Activated CD4-positive, alpha-beta T cell treated with anti-CD3 and anti-CD28 coated beads, Interleukin-2, amount 50 U/mL, for 48 hours (primary cell): ENCODE results near the gene SLC15A5.

ENCODE experiments used
- DNase-seq, 2 experiments: peaks; one replicate each; pipeline ENCODE4 v3.0.0-alpha.2; 2020

Gene SLC15A5

DNA sequence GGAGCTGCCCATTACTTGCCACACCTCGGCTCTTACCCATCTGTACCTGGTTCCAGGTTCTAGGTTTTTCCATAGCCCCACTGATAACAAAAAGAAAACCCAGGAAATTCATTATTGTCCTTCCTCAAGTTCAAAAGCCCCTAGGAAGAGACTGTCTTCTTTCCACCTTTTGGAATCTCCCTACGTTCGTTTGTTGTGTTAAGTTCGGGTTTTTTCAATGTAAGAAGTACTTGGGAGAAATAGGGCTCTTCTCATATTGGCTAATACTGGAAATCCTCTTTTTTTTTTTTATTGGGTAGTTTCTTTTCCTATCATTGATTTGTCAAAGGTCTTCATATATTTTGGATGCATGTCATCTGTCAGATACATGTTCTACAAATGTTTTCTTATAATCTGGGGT, 17.3 kb downstream of the SLC15A5 start:
- no peak for DNase-seq

DNA sequence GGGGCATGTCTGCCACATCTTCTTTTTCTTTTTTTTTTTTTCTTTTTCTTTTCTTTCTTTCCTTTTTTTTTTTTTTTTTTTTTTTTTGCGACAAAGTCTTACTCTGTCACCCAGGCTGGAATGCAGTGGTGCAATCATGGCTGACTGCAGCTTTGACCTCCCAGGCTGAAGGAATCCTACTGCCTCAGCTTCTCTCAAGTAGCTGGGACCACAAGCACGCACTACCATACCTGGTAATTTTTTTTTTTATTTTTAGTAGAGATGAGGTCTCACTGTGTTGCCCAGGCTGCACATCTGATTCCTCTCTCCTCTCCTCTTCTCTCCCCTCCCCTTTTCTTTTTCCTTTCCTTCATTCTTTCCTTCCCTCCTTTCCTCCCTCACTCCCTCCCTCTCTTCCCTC, 18.5 kb downstream of the SLC15A5 start:
- DNase-seq: no peak

DNA sequence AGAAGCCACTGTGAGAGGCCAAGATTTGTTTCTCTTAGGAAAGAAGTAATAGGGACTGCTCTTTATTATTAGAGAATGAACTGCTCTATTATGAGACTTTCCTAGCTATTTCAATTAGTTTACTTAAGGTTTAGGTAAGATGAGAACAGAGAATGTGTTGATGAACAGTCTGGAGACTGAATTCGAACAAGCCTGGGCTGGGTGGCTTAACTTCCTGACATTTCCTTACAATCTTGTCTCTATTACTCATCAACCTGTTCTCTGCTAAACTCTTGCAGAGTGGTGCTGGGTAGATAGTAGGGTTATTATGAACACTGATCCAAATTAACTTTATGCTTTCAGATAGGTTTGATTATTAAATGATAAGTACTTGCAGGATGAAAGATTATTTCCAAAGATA, 31.2 kb downstream of the SLC15A5 start:
- no peak for DNase-seq

DNA sequence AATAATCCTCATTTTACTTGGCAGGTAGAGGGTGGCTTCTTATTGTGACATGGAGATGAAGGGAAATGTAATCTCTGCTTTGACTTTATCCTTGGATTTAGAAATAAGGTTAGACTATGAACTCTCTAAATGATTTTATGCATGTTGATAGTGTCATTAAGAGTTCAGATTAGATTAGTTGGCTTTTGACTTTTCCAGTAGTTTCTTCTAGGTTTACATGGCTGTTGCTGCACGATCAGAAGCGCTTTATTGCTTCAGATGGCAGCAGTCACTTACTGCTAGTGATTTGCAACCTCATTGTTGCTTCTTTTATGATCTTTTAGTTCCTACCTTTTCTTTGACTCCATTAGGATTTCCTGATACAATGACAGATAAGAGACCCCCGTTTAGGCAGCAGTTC, 32.3 kb downstream of the SLC15A5 start:
- no peak for DNase-seq

GRCh38 chr12:16243487-16244412, 33.7 kb downstream of the SLC15A5 start:
- no peak for DNase-seq

- DNase-seq: no peak
Measured at GRCh38 chr12:16241346-16241745, 36.1 kb downstream of the SLC15A5 start.

- no peak for DNase-seq
Measured at GRCh38 chr12:16238661-16239060, 38.8 kb downstream of the SLC15A5 start.

DNA sequence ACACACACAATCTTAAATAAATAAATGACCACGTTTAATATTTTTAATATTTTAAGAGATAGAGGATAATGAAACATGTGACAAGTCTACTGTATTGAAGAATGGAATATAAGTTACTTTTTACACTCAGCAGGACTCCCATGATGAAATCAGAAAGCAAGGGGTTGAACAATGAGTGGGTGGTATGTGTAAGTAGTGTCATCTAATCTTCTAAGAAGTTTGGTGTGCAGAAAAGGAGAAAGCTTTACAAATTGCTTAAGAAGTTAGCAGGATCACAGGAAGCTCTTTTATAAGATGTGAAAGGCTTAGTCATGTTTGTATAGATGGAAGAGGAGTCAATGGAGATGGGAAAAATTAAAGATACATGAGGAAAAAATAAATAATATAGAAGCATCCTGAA, 47.8 kb downstream of the SLC15A5 start:
- no peak for DNase-seq

GRCh38 chr12:16228067-16228466, 49.4 kb downstream of the SLC15A5 start:
- DNase-seq: no peak

DNA sequence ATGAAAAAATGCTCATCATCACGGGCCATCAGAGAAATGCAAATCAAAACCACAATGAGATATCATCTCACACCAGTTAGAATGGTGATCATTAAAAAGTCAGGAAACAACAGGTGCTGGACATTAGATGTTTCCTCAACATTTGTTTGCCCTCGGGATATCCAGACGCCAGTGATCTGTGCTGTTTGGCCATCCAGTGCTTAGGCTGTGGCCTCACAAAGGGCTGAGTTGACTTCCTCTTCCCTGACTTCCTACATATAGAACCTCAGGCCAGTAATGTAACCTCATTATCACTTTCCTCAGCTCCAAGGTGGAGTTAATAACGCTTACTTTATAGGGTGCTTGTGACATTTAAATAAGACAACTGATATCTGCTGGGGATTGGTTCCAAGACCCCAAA, 51.8 kb downstream of the SLC15A5 start:
- no peak for DNase-seq

DNA sequence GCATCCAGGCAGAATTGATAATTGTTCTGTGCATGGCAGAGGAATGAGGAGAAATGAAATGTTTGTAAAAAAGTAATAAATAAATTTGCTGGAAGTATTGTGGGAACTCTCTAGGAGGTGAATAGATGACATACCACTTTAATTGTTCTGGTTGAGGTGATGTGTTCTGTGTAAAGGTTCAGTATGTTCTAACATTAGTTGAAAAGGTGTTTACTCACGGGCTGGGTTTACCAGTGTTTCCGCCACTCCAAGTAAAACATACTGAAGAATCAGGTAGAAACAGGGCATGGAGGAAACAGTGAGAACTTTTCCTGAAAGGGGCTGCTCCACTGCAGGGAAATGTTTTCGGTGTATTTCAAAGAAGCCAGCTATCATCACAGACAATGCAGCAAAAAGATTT, 53.3 kb downstream of the SLC15A5 start:
- DNase-seq: no peak

DNA sequence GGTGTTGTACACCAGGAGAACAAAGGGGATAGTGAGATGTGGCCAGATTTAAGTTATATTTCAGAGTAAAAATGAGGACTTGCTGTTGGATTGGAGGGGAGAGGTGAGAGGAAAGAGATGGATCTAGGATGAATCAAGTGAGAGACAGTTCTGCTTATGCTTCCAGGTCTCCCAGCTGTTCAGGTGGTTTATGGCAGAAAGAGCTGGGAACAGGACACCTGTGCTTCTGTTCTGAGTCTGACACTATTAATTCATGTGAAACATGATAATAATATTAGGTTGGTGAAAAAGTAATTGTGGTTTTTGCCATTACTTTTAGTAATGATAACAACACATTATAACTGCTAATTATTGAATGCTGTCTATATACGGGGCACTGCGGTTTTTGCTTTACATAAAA, 55.7 kb downstream of the SLC15A5 start:
- no peak for DNase-seq

GRCh38 chr12:16220120-16220519, 57.4 kb downstream of the SLC15A5 start:
- no peak for DNase-seq

GRCh38 chr12:16218934-16219751, 58.3 kb downstream of the SLC15A5 start:
- no peak for DNase-seq

DNA sequence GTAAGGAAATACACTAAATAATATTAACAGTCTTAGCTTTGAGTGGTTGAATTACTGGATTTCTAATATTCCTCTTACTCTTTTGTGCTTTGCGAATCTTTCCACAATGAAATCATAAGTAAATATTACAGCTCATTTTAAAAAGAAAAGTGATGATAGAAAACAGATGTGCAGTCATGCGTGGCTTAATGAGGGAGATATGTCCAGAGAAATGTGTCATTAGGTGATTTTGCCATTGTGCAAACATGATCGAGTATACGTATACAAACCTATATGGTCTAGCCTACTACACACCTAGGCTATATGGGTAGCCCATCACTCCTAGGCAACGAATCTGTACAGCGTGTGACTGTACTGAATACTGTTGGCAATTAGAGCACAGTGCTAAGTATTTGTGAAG, 59.3 kb downstream of the SLC15A5 start:
- no peak for DNase-seq

DNA sequence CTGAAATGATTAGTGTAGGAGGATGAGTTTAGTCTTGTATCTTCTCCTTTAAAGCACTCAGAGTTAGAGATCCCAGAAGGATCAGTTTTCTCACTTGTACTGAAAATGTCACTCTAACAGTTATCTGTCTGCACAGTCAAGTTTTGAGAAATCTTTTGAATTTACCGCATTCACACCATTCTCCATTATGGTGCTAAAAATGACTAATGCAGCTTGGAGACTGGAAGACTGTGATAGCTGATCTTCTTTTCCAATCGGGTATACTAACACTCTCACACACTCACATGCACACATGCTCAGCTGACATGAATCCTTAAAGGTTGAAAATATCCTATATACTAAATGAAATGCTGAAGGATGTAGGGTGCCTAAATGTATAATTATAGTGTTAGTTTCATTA, 65.8 kb downstream of the SLC15A5 start:
- DNase-seq: no peak

GRCh38 chr12:16198884-16199283, 78.6 kb downstream of the SLC15A5 start:
- DNase-seq: no peak

DNA sequence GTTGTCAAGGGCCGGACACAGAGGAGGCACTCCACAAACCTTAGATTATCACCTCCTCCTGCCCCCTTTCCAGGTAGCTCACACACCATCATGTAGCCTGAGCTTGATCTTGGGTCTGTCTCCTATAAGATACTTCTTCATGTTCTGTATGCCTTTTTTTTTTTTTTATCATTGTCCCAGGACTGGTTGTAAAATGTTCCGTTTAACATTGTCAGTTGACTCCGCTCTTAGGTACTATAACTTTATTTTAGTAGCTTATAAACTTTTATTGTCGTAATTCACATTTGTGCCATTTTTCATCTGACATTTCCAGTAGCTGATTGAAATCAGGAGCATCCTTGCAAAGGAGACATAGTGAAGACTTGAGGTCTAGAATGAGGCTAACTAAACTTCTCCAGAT, 79.9 kb downstream of the SLC15A5 start:
- DNase-seq: no peak

DNA sequence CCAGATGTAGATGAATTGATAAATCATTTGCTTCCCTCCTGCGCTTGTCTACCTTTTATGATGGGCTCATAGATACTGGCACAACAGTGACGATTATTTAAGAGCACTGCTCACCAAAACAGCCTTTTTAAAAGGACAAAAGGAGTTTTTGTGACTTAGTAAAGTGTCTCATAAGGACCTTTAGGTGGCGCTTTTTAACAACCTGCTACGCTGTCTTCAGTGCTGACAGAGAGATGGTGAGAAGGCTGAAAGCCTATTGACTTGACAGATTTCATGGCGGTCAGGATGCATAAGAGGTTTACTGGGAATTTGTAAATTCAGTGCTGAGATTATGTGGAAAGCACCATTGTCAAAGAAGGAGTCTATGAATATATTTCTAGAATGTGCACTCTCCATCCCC, 87.6 kb downstream of the SLC15A5 start:
- no peak for DNase-seq

- DNase-seq: no peak
Measured at GRCh38 chr12:16187660-16188059, 89.8 kb downstream of the SLC15A5 start.

- DNase-seq: no peak
Measured at GRCh38 chr12:16184681-16185080, 92.8 kb downstream of the SLC15A5 start.

DNA sequence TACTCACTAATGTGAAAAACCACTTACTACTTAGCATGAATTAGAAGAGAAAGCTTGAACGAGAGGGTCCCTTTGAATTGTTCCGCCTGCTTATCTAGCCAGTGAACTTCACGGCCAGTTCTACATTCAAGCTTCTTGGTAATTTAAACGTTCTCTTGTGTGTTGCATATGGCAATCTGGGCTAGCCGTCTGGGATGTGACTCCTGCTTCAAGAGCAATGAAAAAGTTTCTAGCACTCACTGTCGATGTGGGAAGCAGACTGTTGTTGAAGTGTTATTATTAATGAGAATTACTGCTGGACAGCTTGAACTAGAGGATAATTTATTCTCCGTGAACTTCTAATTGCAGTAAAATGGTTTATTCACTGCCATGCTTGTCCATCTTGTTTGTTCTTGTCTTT, 93.9 kb downstream of the SLC15A5 start:
- no peak for DNase-seq

- DNase-seq: no peak
Measured at GRCh38 chr12:16175840-16176239, 101.6 kb downstream of the SLC15A5 start.

GRCh38 chr12:16174282-16174681, 103.2 kb downstream of the SLC15A5 start:
- no peak for DNase-seq
